PC-9 (cell line): ENCODE results near the gene DUSP2.

Experiments
- CTCF ChIP-seq: fragments of 200-600 bp; sonication (generic); conservative IDR thresholded peaks from 2 replicates; pipeline ENCODE4 v1.6.1; 2017; ENCODE audit warnings: mixed run types, antibody characterized with exemption, mild to moderate bottlenecking, moderate library complexity
- EZH2 ChIP-seq: fragments of 200-600 bp; sonication (generic); IDR thresholded peaks from 2 replicates; pipeline ENCODE4 v1.8.0; 2017; ENCODE audit warnings: antibody characterized with exemption, low read depth

- TF ChIP-seq CTCF (no peak), EZH2 (no peak)
These were observed 22.8 kb downstream of the DUSP2 start for GRCh38 chr2:96122391-96122790.
